K562 (cell line): Measurements from ENCODE around the gene SYT13. TPM values are rescaled to one million over a fixed set of nuclear protein-coding genes. Genes with fewer than 3 reads are reported as not detected.

ENCODE experiments used
- ATAC-seq: fragments of 200-7000 bp; cut with Tn5 transposase; 3 replicates; pipeline ENCODE4 v1.9.1; 2020; ENCODE audit warnings: moderate library complexity
- BruUV-seq: library from RNA; stranded (reverse); fragments of 400-500 nt; replicated peaks from 2 replicates; lab custom pipeline; 2021; lab: Mats Ljungman, UMichigan
- CTCF ChIA-PET: fragments of 300-600 bp; formaldehyde crosslinking; extraction: SDS; loops from one replicate; lab custom pipeline; 2021; ENCODE audit warnings: low intra/inter-chr PET ratio; lab: Yijun Ruan, JAX
- POLR2A ChIA-PET: fragments of 300-600, 350-650 bp; sonication (Branson Sonifier 250); formaldehyde crosslinking; extraction: SDS; loops from one replicate; lab custom pipeline; 2021; ENCODE audit warnings: antibody characterized with exemption, inconsistent platforms; lab: Yijun Ruan, JAX
- DNase-seq, 4 experiments: peaks; one replicate each; pipeline versions ENCODE4 v3.0.0 to v3.0.0-alpha.2; 2011 to 2018; ENCODE audit warnings: low spot score in 3 of 4, mixed read lengths in 3 of 4; ENCODE audit errors: extremely low read depth in 1 of 4
- FAIRE-seq: peaks from 2 replicates; lab custom pipeline; 2011; peaks lifted over from hg19 to GRCh38; lab: Jason Lieb, UNC
- H2AFZ ChIP-seq: 2 replicates; pipeline ENCODE4 v1.6.0; 2011; ENCODE audit warnings: low read depth, low read length, control low read depth, inconsistent platforms
- H3K27ac ChIP-seq: fragments of 200-600 bp; 3 replicates; pipeline ENCODE4 v1.8.0; 2011; ENCODE audit warnings: low read depth, mild to moderate bottlenecking, control low read depth, inconsistent platforms, low read length, moderate library complexity, mixed read lengths; ENCODE audit errors: extremely low read depth
- H3K27me3 ChIP-seq, 2 experiments: fragments of 300-600 bp in 1 of 2; 2 replicates in 1 of 2; 3 replicates in 1 of 2; pipeline versions ENCODE4 v1.6.0 to v1.8.0; 2011; ENCODE audit warnings: inconsistent platforms in 2 of 2, low read length in 2 of 2, mild to moderate bottlenecking in 1 of 2, mixed read lengths in 1 of 2, moderate library complexity in 1 of 2; ENCODE audit not compliant: control insufficient read depth in 2 of 2, insufficient read depth in 2 of 2
- H3K36me3 ChIP-seq: fragments of 300-600 bp; 3 replicates; pipeline ENCODE4 v1.8.0; 2011; ENCODE audit warnings: mild to moderate bottlenecking, low read length, inconsistent platforms; ENCODE audit not compliant: control insufficient read depth, insufficient read depth
- H3K4me1 ChIP-seq, 2 experiments: fragments of 200-600 bp in 1 of 2; replicated peaks in 1 of 2; 2 replicates in 1 of 2; 3 replicates in 1 of 2; pipeline versions ENCODE4 v1.5.1 to v1.8.0; 2011; ENCODE audit warnings: inconsistent platforms in 2 of 2, low read length in 2 of 2, mild to moderate bottlenecking in 1 of 2, mixed read lengths in 1 of 2, moderate library complexity in 1 of 2; ENCODE audit not compliant: control insufficient read depth in 2 of 2, insufficient read depth in 2 of 2
- H3K4me2 ChIP-seq: 2 replicates; pipeline ENCODE4 v1.6.1; 2011; ENCODE audit warnings: low read length, control low read depth, inconsistent platforms, mixed read lengths; ENCODE audit not compliant: insufficient read depth
- H3K4me3 ChIP-seq: fragments of 200-600 bp; sonication (generic), shearing (Covaris generic); 2 replicates; pipeline ENCODE4 v1.5.1; 2016; ENCODE audit warnings: control low read depth, inconsistent platforms
- H3K79me2 ChIP-seq: fragments of 200-600 bp; 3 replicates; pipeline ENCODE4 v1.8.0; 2011; ENCODE audit warnings: low read length, inconsistent platforms; ENCODE audit not compliant: control insufficient read depth, insufficient read depth
- H3K9ac ChIP-seq, 2 experiments: 2 replicates each; pipeline versions ENCODE4 v1.6.0 to v1.6.1; 2011; ENCODE audit warnings: low read depth in 2 of 2, low read length in 2 of 2, control low read depth in 1 of 2, inconsistent platforms in 1 of 2, mild to moderate bottlenecking in 1 of 2, mixed read lengths in 1 of 2; ENCODE audit not compliant: insufficient read depth in 1 of 2
- H3K9me1 ChIP-seq: one replicate; pipeline ENCODE4 v1.6.0; 2011; ENCODE audit warnings: inconsistent platforms, mild to moderate bottlenecking, low read length, moderate library complexity; ENCODE audit not compliant: control insufficient read depth, insufficient read depth
- H3K9me3 ChIP-seq: replicated peaks from 2 replicates; pipeline ENCODE4 v1.5.1; 2011; ENCODE audit warnings: low read depth, low read length, inconsistent platforms; ENCODE audit not compliant: control insufficient read depth, insufficient read depth
- H4K20me1 ChIP-seq: replicated peaks from 2 replicates; pipeline ENCODE4 v1.6.1; 2011; ENCODE audit warnings: low read length, inconsistent platforms, mixed read lengths; ENCODE audit not compliant: control insufficient read depth, insufficient read depth
- ARNT ChIP-seq, 2 experiments: fragments of 450-650 bp; IDR thresholded peaks; 2 replicates each; pipeline ENCODE4 v1.6.1; 2016; ENCODE audit warnings: mild to moderate bottlenecking in 1 of 2
- CBX2 ChIP-seq: fragments of 200-600 bp; sonication (generic); IDR thresholded peaks from one replicate; pipeline ENCODE4 v1.6.1; 2012; ENCODE audit warnings: mild to moderate bottlenecking, low read length, inconsistent platforms; ENCODE audit not compliant: insufficient read depth, poor library complexity, severe bottlenecking
- ELF2 ChIP-seq: fragments of 250-450 bp; sonication (Bioruptor Pico); IDR thresholded peaks from 2 replicates; pipeline ENCODE4 v1.5.0; 2021; ENCODE audit warnings: mild to moderate bottlenecking
- FOXA3 ChIP-seq, 2 experiments: fragments of 450-650 bp in 1 of 2; sonication (generic) in 1 of 2; formaldehyde crosslinking; IDR thresholded peaks in 1 of 2; conservative IDR thresholded peaks in 1 of 2; 2 replicates each; pipeline versions ENCODE4 v1.4.0 to v1.8.0; 2020 to 2022; ENCODE audit warnings: mild to moderate bottlenecking in 2 of 2, missing genetic modification reagents in 1 of 2
- GTF2B ChIP-seq: IDR thresholded peaks from 2 replicates; pipeline ENCODE4 v1.6.1; 2011; ENCODE audit not compliant: insufficient read length; ENCODE audit errors: extremely low read depth
- JUN ChIP-seq, 2 experiments: sonication (generic) in 1 of 2; formaldehyde crosslinking in 1 of 2; IDR thresholded peaks; 2 replicates each; pipeline versions ENCODE4 v1.6.1 to v1.8.0; 2012 to 2022; ENCODE audit warnings: borderline replicate concordance in 2 of 2, mild to moderate bottlenecking in 2 of 2, improper control_type of control experiment in 1 of 2, low read depth in 1 of 2, low read length in 1 of 2, missing genetic modification reagents in 1 of 2
- RFX1 ChIP-seq: fragments of 450-650 bp; IDR thresholded peaks from 2 replicates; pipeline ENCODE4 v1.6.1; 2016; ENCODE audit warnings: mild to moderate bottlenecking, moderate library complexity
- RNF219 ChIP-seq: fragments of 250-450 bp; sonication (Bioruptor Pico); IDR thresholded peaks from 2 replicates; pipeline ENCODE4 v1.5.0; 2022; ENCODE audit warnings: mild to moderate bottlenecking
- SUPT5H ChIP-seq: fragments of 450-650 bp; IDR thresholded peaks from 2 replicates; pipeline ENCODE4 v1.6.1; 2016
- ZNF561 ChIP-seq: fragments of 450-650 bp; formaldehyde crosslinking; conservative IDR thresholded peaks from 2 replicates; pipeline ENCODE4 v1.4.0; 2020; ENCODE audit warnings: mild to moderate bottlenecking, moderate library complexity
- WGBS: fragments of 100-300 bp; shearing (Covaris generic); methylation state at CpG from one replicate; pipeline ENCODE4 v1.1.6; 2016; ENCODE audit warnings: low coverage, mixed read lengths; ENCODE audit not compliant: insufficient coverage; ENCODE audit errors: missing lambda C conversion rate; 5-methylcytosine and 5-hydroxymethylcytosine counted together
- in situ Hi-C: fragments of 300-500 bp; cut with MboI; formaldehyde crosslinking; loops from 4 replicates; pipeline ENCODE4 v1.15.0; 2018; ENCODE audit warnings: inconsistent platforms, mixed read lengths
- intact Hi-C: fragments of 100-400 bp; cut with micrococcal nuclease; formaldehyde crosslinking; loops from 2 replicates; pipeline ENCODE4 v1.14.2; 2022
- polyA plus RNA-seq, 8 experiments: library from polyadenylated mRNA; depleted of rRNA in 4 of 8; stranded (reverse) in 5 of 8; unstranded in 3 of 8; fragments of >200 nt; fragmentation: Nextera tagmentation in 2 of 8; fragmentation: Illumina TruSeq in 1 of 8; extraction: Ambion mirVana in 2 of 8; extraction: Trizol in 1 of 8; gene quantifications; 2 replicates each; pipeline versions ENCODE4 v1.2.1 to v1.2.3, GENCODE V29; 2011 to 2014; ENCODE audit warnings: inconsistent platforms in 1 of 8, missing spikeins in 1 of 8
- total RNA-seq, 7 experiments: library from RNA; depleted of rRNA in 6 of 7; stranded (reverse); fragments of >200 nt in 6 of 7; fragmentation: Illumina TruSeq in 2 of 7; extraction: Trizol in 2 of 7; gene quantifications; 2 replicates each; pipeline versions ENCODE4 v1.2.1 to v1.2.3, GENCODE V29; 2011 to 2021; ENCODE audit warnings: low replicate concordance in 1 of 7

SYT13 gene
- total and polyA plus RNA-seq, 9 of the 15 experiments (the other 6 are each of a cell fraction or from before 2014, with no cell fraction given) = under 0.01 to 0.13 (median 0.08) TPM; not detected in 2

- no peaks in the 10 kb centered on the region for H3K36me3 ChIP-seq
- H3K9me3 ChIP-seq = no peaks in the 10 kb centered on the region
- H3K9me1 ChIP-seq = no peaks in the 10 kb centered on the region
- in situ Hi-C loops (loop anchor here (25.0 kb wide), 1 partner anchor 166 kb away; no protein-coding TSS in a partner anchor), intact Hi-C loops (no loop called here)
- CTCF ChIA-PET = no interaction called here
- H3K27me3 ChIP-seq = no peaks in the 10 kb centered on the region
- H3K4me3 ChIP-seq = no peak overlapping the region
- TF ChIP-seq RNF219 = no peak
- peak; percentile 75 for TF ChIP-seq RFX1
- FAIRE-seq = no peak
- no peaks in the 10 kb centered on the region for H3K4me1 ChIP-seq
- DNase-seq = no peak
- BruUV-seq = no TSS peak
- no peak overlapping the region for H2AFZ ChIP-seq
- 0% methylated on average over 4 of the region's 4 CpGs for WGBS
- no peaks in the 10 kb centered on the region for H3K79me2 ChIP-seq
- ATAC-seq = no peak
- H3K4me2 ChIP-seq = no peak overlapping the region
- H4K20me1 ChIP-seq = no peaks in the 10 kb centered on the region
- no peak overlapping the region for H3K27ac ChIP-seq
- POLR2A ChIA-PET = no interaction called here
- no peak overlapping the region for H3K9ac ChIP-seq
Observed at GRCh38 chr11:45278714-45279113, 7.4 kb downstream of the SYT13 start.

- Histone ChIP-seq H3K4me3 (no peak overlapping the region), H3K36me3 (no peaks in the 10 kb centered on the region), H3K9me1 (no peaks in the 10 kb centered on the region), H3K9ac (no peak overlapping the region), H3K4me1 (no peaks in the 10 kb centered on the region), H3K9me3 (no peaks in the 10 kb centered on the region), H2AFZ (no peak overlapping the region), H3K79me2 (no peaks in the 10 kb centered on the region), H3K27me3 (no peaks in the 10 kb centered on the region), H3K27ac (no peak overlapping the region), H3K4me2 (no peak overlapping the region), H4K20me1 (no peaks in the 10 kb centered on the region)
- ATAC-seq (no peak), FAIRE-seq (no peak), DNase-seq (no peak)
- intact Hi-C loops = no loop called here
- in situ Hi-C loops = loop anchor here (25.0 kb wide), 1 partner anchor 164 kb away; no protein-coding TSS in a partner anchor
- no TSS peak for BruUV-seq
- 1% methylated on average over 4 of the region's 4 CpGs for whole genome bisulfite sequencing
- POLR2A ChIA-PET = interaction anchor here (0.6 kb wide), 1 partner anchor 201 kb away, joined by 3 read pairs; no protein-coding TSS in a partner anchor
- CTCF ChIA-PET = no interaction called here
- TF ChIP-seq ELF2 (CRISPR knock-in tag) = no peak
- no peak for TF ChIP-seq CBX2
- no peak for TF ChIP-seq JUN (IDR thresholded peaks at IDR 0.05; ENCODE audit: borderline replicate concordance, low read depth, low read length)
- no peak for TF ChIP-seq JUN (CRISPR knock-in tag; IDR thresholded peaks at IDR 0.05; ENCODE audit: borderline replicate concordance)
- no peak for TF ChIP-seq SUPT5H
- no peak for TF ChIP-seq RNF219
- no peak for TF ChIP-seq GTF2B
- TF ChIP-seq ZNF561 (CRISPR knock-in tag) = no peak
- no peak for TF ChIP-seq FOXA3 (CRISPR knock-in tag; conservative IDR thresholded peaks at IDR 0.05 in 1 of 2, IDR thresholded peaks at IDR 0.05 in 1 of 2)
- no peak for TF ChIP-seq ARNT (IDR thresholded peaks at IDR 0.05)
Observed at GRCh38 chr11:45275828-45276227, 10.3 kb downstream of the SYT13 start.
